C1 segment of cervical spinal cord (tissue), 14 donors: ENCODE data around the gene PTPRM.

Experiments
- DNase-seq, 14 donors: peaks; one replicate each; lab custom pipeline; 2025; lab: John Stamatoyannopoulos, UW

The PTPRM gene

GRCh38 chr18:7626175-7626921, 59.2 kb downstream of the PTPRM start:
- DNase-seq, result no peak

DNA sequence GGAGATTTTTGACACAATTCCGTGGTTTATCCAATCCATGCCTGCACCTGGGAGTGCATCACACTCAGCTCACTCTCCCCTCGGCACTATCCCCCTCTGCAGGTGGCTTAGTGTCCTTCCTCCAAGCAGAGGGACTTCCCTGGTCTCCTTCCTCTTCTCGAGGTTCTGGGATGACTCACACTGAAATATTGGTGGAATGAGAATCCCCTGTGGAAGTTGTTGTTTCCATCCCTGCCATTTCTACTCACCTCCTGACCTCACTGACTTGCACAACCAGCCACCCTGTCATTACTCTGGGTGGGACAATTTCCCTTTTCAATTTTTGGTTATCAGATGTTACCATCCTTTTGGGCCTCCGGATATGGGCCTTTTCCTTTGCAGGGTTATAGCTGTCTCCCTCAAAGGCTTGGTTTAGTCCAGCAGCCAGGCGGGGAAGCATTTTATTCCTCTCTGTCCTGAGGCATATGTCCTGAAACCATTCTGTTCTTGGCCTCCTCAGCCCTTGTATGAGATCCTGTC, 59.9 kb downstream of the PTPRM start:
- no peak for DNase-seq

- DNase-seq, result no peak
Measured at GRCh38 chr18:7629416-7629815, 62.3 kb downstream of the PTPRM start.

DNA sequence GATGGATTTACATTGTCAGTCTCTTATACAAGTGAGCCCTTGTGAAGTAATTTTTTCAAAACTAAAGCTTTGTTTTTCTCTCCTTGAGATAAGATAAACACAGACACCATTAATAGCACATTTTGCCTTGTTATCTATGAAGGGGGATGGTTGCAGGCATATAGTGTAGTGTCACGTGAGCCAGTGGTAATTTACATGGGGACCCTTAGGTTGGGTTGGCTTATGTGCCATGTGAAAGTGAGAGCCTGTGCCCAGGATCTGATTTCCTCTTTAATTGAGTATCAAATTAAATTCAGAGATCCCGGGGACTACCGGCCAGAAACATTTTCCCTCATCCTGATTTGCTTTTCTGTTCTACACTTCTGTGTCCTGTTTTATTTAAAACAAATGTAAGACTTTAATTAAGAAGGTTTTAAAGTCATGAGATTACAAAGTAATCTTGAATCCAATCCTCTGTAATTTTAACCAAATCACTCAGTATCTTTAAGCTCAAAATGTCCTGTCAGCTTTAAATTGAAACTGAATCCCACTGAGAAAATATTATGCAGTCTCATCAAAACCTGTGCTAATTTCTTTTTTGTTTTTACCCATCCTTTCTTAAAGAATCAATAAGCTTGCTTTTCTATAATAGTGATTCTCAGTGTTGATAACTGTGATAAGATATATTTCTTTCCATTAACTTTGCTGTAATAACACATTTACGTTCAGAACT, 63.8 kb downstream of the PTPRM start:
- DNase-seq, result no peak

DNA sequence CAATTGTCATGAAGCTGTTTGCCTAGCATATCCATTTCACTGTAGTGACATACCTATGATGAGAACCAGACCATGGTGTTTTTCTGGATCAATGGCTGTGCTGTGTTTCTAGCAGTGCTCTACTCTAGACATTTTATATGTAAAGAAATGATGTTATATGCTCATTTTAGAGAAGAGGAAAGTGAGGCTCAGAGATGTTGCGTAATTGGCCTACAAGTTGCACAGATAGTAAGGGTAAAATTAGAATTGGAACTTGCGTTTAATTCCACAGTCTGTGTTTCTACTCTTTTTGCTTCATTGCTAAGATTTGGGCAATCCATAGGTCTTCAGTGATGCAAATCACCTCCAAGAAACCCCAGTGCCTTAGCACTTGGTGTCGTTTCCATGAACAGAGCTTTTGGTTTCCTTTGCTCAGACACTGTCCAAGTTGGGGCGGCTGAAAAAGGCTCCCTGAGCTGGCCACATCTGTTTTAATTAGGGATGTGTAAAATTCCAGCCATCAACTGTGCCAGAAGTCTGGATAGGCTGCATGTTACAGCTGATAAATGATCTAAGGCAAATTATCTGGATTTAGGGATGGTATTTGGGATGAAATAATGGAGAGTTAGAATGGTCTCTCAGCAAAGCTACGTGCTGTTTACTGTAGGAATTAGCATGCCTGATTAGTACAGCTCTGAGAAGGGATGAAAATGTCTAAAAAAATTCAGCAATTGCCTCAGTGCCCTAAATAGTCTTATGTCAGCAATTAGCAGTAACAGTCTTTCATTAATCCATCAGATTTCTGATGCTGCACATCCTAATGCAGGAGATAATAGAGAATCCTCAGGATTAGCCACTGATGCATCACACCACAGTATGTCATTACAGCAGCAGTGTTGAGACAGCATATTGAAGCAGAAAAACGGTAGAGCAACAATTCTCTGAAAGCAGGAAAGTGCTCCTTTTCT, 65.3 kb downstream of the PTPRM start:
- DNase-seq, result no peak

DNA sequence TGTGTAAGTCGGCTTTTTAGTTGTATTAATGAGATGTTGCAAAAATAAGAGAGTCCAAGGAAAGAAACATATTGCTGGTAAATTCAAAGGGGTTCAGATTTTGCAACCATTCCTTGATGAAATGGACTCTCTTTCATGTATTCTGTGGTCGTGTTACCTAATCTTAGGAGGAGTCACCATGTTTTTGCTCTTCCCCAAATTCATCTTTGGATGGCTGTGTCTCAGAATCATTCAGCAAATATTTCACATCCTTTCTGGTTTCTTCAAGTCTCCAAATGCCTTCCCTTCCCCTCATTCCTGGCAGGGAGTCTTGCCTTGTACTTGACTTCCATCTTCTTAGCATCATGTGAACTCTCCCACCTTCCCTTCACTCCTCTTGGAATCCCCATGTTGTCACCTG, 66.1 kb downstream of the PTPRM start:
- no peak for DNase-seq

GRCh38 chr18:7635948-7636347, 68.8 kb downstream of the PTPRM start:
- no peak for DNase-seq

DNA sequence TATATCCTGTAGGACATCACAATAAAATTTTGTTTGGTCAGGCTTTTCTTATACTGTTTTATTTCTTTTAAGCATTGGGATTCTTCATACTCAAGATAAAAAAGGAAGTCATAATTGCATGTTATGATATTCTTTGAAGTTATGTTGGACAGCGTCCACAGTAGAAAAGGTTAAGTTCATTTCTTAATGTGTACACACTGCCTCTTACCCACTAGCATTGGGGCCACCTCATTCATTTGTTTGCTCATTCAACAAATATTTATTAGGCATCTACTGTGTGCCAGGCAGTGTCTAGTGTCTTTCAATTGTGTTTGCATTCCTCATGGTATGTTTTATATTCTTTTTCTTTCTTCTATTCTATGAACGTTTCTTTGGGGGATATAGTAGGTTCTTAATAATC, 70.2 kb downstream of the PTPRM start:
- DNase-seq, result no peak

DNA sequence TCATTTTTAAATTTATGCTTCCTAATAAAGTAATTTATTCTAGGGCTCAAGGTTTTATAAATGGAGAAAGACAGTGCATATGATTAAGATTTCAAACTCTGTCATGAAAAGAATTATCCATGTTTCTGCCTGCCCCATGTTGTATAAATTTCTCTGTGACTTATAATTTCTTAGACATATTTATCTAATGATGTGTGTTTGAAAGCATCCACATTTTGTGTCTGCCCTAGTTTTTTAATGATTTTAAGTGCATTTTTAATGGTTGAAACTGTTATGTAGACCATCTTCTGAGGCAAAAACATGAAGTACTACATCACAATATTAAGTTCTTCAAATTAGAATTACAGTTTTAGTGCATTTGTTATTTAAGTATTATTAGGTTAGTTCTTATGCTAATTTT, 71.2 kb downstream of the PTPRM start:
- DNase-seq, result no peak

GRCh38 chr18:7641813-7642212, 74.7 kb downstream of the PTPRM start:
- DNase-seq, result no peak

DNA sequence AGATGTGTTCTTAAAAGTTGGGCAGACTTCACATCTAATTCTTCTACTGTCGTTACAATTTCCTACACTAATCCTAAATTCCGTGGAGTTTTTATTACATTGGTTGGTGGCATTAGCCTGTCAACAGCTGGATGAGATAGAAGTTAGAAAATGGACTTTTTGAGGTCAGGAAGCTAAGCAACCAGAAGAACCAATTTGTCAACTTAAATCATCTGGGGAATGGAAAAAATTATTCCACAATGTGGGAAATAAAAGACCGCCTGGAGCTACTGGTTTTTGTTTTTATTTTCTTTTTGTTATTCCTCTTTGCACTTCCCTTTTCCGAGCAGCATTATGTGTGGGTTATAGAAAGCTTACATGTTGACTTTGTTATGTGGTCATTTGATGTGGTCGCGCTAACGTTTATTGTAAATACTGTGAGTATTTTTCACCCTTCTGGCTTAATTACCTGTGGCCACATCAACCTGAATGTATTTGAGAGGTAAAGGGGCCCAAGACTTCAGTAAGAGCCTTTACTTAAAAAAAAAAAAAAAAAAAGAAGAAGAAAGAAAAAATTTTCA, 75.3 kb downstream of the PTPRM start:
- DNase-seq, result no peak

DNA sequence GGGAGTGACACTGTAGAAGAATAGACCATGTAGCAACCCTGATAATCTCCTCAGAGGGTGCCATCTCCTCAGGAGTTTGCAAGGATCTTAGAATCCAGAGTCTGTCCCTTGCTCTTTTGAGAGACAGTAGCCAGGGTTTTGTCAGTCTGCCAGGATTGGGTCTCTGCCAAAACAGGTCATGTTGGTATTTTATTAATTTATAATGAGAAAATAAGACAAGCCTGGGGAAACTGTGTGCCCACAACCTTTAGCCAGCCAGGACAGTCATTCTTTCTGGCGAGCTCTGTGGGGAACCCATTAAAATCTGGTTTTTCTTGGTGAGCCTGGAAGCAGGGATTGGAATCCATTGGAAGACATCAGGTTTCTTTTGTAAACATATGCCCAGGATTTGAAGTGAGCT, 78.6 kb downstream of the PTPRM start:
- no peak for DNase-seq

DNA sequence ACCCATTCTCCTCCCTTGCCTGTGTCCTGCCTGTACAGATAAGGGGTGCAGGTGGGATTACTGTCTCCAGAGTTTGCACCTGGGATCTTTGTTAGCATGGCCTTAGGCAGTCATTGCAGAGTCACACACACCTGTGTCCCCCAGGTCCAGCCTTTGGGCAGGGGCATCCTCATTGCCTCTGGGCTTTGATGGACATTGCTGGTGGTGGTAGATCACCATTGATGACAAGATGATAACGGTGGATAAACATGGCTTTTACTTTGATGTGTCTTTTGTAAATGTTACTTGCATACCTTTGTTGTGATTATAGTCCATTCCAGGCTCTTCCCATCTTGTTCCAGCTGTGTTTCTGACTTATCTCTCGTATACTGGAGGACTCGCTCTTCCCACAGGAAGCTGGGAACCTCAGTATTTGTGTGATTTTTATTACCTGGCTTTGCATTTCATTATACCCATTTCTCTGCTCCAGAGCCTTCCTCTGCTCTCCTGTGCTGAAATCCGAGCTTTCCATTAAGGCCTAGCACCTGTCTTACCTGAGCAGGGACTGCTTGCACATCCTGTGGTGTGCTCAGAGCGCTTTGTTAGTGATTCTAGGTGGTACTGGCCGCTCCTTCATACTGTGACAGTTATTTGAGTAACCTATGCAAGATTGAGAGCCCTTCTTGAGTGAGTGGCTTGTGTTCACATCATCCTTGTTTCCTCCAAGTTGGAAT, 79.2 kb downstream of the PTPRM start:
- DNase-seq, result no peak

- DNase-seq, result no peak
Measured at GRCh38 chr18:7647500-7647899, 80.4 kb downstream of the PTPRM start.

- no peak for DNase-seq
Measured at GRCh38 chr18:7657050-7657449, 89.9 kb downstream of the PTPRM start.

DNA sequence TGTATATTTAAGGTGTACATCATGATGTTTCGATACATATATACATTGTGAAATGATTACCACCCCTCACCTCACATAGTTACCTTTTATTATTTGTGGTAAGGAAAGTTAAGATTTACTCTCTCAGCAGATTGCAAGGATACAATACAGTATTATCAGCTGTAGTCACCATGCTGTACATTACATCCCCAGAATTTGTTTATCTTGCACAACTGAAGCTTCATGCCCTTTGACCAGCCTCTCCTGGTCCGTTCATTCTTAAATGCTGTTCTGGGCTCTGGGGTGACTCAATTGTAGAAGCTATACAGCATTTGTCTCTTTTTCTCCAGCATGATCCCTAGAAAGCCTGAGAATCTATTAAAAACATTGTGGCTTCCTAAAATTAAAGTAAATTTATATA, 90.8 kb downstream of the PTPRM start:
- no peak for DNase-seq

GRCh38 chr18:7658701-7659100, 91.6 kb downstream of the PTPRM start:
- no peak for DNase-seq

GRCh38 chr18:7661207-7661606, 94.1 kb downstream of the PTPRM start:
- no peak for DNase-seq

- peak in 1 of 14 donors; percentile 1 for DNase-seq
Measured at GRCh38 chr18:7662866-7663265, 95.8 kb downstream of the PTPRM start.

DNA sequence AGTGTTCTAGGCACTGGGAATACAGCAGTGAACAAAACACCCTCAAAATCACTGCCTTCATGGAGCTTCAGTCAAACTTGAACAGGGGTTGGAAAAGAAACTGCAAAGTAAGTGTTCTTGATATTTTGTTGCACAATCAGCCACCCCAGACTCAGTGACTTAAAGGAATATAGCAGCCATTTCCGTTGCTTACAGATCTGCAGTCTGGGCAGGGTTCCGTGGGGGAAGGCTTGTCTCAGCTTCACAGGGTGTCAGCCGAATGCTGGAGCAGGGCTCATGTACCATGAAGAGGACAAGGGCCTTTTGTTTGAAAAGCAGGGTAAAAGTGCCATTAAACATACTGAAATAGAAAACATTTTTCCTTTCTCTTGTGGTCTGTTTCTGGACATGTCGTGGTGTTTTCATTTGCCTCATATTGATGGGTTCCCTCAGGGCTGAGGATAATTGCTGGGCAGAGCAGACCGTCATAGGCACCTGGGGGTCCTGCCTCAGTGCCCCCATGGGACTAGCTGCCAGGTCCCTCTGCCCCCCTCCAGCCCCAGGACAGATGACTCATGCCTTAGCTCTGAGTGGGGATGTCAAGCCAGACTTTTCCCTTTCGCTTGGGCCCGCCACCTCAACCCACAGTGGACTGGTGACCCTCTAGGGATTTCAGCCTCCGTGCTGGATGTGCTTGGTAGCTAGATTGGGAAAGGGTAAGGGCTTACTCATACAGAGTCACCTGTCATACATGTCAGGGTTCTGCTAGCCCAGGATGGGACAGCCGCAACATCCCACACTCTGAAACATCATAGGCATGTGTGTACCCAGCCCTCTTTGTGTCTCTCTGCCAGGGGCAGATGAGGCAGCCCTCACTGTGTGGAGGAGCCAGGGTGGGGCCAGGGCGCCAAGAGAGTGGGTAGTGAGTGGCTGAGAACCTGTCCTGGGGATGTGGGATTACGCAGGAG, 96.5 kb downstream of the PTPRM start:
- no peak for DNase-seq
